Fibroblast of lung (primary cell): ENCODE measurements around the gene RNF223.

Experiments
- EZH2 ChIP-seq: IDR thresholded peaks from 2 replicates; pipeline ENCODE4 v1.5.1; 2012; ENCODE audit warnings: low read length, control low read depth, mild to moderate bottlenecking; ENCODE audit errors: missing control alignments
- TF ChIP-seq, protein P1 (sequence below), 2 donors: IDR thresholded peaks in 1 of 2; conservative IDR thresholded peaks in 1 of 2; 1 replicate in 1 of 2; 2 replicates in 1 of 2; pipeline ENCODE4 v1.5.1; 2011 to 2012; ENCODE audit warnings: low read length in 2 of 2, control low read depth in 1 of 2, inconsistent platforms in 1 of 2, low read depth in 1 of 2, mild to moderate bottlenecking in 1 of 2

DNA sequence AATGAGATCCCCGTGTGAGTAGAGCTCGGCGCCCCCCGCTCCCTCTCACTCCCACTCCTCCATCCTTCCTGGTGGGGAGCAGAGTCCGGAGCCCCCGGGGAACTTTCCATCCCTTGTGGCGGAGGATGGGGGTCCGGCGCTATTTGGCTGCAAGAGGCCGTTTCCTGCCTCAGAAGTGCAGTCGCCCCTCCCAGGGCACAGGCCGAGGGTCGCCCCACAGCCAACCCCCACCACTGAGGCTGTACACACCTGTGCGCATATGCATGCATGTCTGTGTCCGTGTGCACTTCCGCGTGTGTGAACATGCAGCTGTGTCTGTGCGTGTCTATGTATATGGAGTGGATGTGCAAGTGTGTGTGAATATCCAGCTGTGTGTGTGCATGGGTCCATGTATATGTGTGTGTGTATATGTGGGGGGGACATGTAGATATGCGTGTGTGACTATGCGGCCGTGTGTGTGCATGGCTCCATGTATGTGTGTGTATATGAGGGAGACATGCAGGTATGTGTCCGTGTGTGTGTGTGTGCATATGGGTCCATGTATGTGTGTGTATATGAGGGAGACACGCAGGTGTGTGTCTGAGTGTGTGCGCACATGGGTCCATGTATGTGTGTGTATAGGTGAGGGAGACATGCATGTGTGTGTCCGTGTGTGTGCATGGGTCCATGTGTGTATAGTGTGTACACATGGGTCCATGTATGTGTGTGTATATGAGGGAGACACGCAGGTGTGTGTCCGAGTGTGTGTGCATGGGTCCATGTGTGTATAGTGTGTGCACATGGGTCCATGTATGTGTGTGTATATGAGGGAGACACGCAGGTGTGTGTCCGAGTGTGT is 21.9 kb downstream of the RNF223 start:
- TF ChIP-seq, protein P1, sequence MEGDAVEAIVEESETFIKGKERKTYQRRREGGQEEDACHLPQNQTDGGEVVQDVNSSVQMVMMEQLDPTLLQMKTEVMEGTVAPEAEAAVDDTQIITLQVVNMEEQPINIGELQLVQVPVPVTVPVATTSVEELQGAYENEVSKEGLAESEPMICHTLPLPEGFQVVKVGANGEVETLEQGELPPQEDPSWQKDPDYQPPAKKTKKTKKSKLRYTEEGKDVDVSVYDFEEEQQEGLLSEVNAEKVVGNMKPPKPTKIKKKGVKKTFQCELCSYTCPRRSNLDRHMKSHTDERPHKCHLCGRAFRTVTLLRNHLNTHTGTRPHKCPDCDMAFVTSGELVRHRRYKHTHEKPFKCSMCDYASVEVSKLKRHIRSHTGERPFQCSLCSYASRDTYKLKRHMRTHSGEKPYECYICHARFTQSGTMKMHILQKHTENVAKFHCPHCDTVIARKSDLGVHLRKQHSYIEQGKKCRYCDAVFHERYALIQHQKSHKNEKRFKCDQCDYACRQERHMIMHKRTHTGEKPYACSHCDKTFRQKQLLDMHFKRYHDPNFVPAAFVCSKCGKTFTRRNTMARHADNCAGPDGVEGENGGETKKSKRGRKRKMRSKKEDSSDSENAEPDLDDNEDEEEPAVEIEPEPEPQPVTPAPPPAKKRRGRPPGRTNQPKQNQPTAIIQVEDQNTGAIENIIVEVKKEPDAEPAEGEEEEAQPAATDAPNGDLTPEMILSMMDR (conservative IDR thresholded peaks at IDR 0.05 in 1 of 2, IDR thresholded peaks at IDR 0.05 in 1 of 2; ENCODE audit: low read depth in 1 of 2, low read length in 2 of 2), result no peak
- TF ChIP-seq EZH2, result no peak
